ENCODE measurements around the gene DTNBP1. TPM values are rescaled to one million over a fixed set of nuclear protein-coding genes. Genes with fewer than 3 reads are reported as not detected.

DTNBP1 gene
- total and polyA plus RNA-seq, 2 experiments from 2014 or later: 0.32 to 15.8 TPM

DNA sequence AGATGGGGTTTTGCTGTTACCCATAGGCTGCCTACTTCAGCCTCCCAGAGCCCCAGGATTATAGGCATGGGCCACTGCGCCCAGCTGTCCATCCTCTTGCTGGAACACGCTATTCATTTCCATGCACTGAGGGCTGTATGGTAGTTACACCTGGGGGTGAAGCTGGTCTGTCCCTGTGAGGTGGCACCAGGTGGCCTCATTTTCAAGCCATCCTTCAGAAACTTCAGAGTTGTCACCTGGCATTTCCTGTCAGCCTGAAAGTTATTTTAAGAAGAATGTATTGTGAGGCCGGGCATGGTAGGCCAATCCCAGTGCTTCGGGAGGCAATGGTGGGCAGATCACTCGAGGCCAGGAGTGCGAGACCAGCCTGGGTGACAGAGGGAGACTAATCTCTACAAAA lies 147.6 kb downstream of the DTNBP1 start:
- no peak overlapping the region for H3K4me2 ChIP-seq (ENCODE audit: unreplicated experiment)
- no peak overlapping the region for H3K9ac ChIP-seq
- WGBS, 2 experiments (ENCODE audit: low coverage in 1 of 2, low lambda C conversion rate in 2 of 2, missing lambda C conversion rate in 2 of 2): 94 to 97% methylated on average over 6 of the region's 6 CpGs
- H3K79me2 ChIP-seq (ENCODE audit: insufficient read depth): peaks cover 6% of the 10 kb centered on the region; the same call in 1 of the 2 replicates
- in situ Hi-C loops (cut with MboI): no loop called here
- H3K36me3 ChIP-seq (ENCODE audit: low read depth): peaks cover 18% of the 10 kb centered on the region; the same call in 1 of the 2 replicates
- H3K9me2 ChIP-seq (ENCODE audit: insufficient read depth): no peaks in the 10 kb centered on the region
- H3K27ac ChIP-seq: no peak overlapping the region
- H3K27me3 ChIP-seq (replicated peaks; ENCODE audit: insufficient read depth): no peaks in the 10 kb centered on the region
- H3K9me3 ChIP-seq (ENCODE audit: low read depth): no peaks in the 10 kb centered on the region
- H3F3A ChIP-seq (ENCODE audit: insufficient read depth): no peaks in the 10 kb centered on the region
- H2AFZ ChIP-seq: no peak overlapping the region
- TF ChIP-seq EZH2 (IDR thresholded peaks at IDR 0.05; ENCODE audit: insufficient read depth, poor library complexity, severe bottlenecking): no peak
- no peak for TF ChIP-seq EZH2phosphoT487 (IDR thresholded peaks at IDR 0.05; ENCODE audit: insufficient read depth, low read depth)
- H3K4me1 ChIP-seq (ENCODE audit: insufficient read depth): peaks cover 4% of the 10 kb centered on the region; the same call in 1 of the 2 replicates
- no peak overlapping the region for H3K4me3 ChIP-seq
- DNase-seq: no peak
- H4K20me1 ChIP-seq (ENCODE audit: insufficient read depth): no peaks in the 10 kb centered on the region

- Histone ChIP-seq H4K20me1 (ENCODE audit: insufficient read depth) (no peaks in the 10 kb centered on the region), H3K27ac (no peak overlapping the region), H2AFZ (no peak overlapping the region), H3K79me2 (ENCODE audit: insufficient read depth) (peaks cover 18% of the 10 kb centered on the region), H3K4me2 (ENCODE audit: unreplicated experiment) (no peak overlapping the region), H3K4me1 (ENCODE audit: insufficient read depth) (peaks cover 4% of the 10 kb centered on the region; the same call in 1 of the 2 replicates), H3F3A (ENCODE audit: insufficient read depth) (no peaks in the 10 kb centered on the region), H3K36me3 (ENCODE audit: low read depth) (peaks cover 13% of the 10 kb centered on the region; the same call in 1 of the 2 replicates), H3K9ac (no peak overlapping the region), H3K9me3 (ENCODE audit: low read depth) (no peaks in the 10 kb centered on the region), H3K9me2 (ENCODE audit: insufficient read depth) (no peaks in the 10 kb centered on the region), H3K27me3 (replicated peaks; ENCODE audit: insufficient read depth) (no peaks in the 10 kb centered on the region), H3K4me3 (no peak overlapping the region)
- TF ChIP-seq EZH2 (IDR thresholded peaks at IDR 0.05; ENCODE audit: insufficient read depth, poor library complexity, severe bottlenecking): no peak
- TF ChIP-seq EZH2phosphoT487 (IDR thresholded peaks at IDR 0.05; ENCODE audit: insufficient read depth, low read depth): no peak
- 67 to 71% methylated on average over 21 of the region's 21 CpGs for WGBS, 2 experiments (ENCODE audit: low coverage in 1 of 2, low lambda C conversion rate in 2 of 2, missing lambda C conversion rate in 2 of 2)
- peak; percentile 64 for DNase-seq
- in situ Hi-C loops (cut with MboI): no loop called here
Observed at GRCh38 chr6:15513801-15514711, 148.8 kb downstream of the DTNBP1 start.

DNA sequence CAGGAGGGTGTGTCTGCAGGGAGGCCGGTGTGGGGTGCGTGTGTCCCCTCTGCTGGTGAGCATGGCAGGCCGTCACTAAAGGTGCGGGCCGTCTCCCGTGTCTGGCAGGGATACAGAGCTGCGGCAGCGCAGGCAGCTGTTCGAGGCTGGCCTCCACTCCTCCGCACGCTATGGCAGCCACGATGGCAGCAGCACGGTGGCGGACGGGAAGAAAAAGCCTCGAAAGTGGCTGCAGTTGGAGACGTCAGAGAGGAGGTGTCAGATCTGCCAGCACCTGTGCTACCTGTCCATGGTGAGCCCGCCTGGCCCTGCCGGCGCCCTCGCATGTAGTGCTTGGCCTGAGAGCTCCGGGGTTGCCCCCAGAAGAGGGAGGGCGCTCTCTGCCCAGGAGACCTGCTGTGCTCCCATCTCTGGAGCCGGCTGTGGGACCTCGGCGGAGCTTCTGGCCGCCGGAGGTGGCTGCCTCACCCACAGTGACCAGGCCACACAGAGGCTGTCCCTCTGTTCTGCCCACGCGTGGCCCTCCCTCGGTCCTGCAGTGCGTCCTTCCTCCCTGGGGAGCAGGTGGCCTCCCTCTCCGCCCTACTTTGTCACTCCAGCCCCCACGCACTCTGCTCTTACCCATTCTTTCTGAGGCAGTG lies 149.6 kb downstream of the DTNBP1 start:
- H4K20me1 ChIP-seq (ENCODE audit: insufficient read depth): no peaks in the 10 kb centered on the region
- H3K9ac ChIP-seq: no peak overlapping the region
- TF ChIP-seq EZH2 (IDR thresholded peaks at IDR 0.05; ENCODE audit: insufficient read depth, poor library complexity, severe bottlenecking) (no peak), EZH2phosphoT487 (IDR thresholded peaks at IDR 0.05; ENCODE audit: insufficient read depth, low read depth) (no peak)
- WGBS, 2 experiments (ENCODE audit: low coverage in 1 of 2, low lambda C conversion rate in 2 of 2, missing lambda C conversion rate in 2 of 2): 92 to 94% methylated on average over 30 to 34 of the region's 34 CpGs
- no peak for DNase-seq
- no peaks in the 10 kb centered on the region for H3K9me2 ChIP-seq (ENCODE audit: insufficient read depth)
- no peak overlapping the region for H2AFZ ChIP-seq
- no peak overlapping the region for H3K4me2 ChIP-seq (ENCODE audit: unreplicated experiment)
- peaks cover 24% of the 10 kb centered on the region for H3K79me2 ChIP-seq (ENCODE audit: insufficient read depth)
- no peak overlapping the region for H3K27ac ChIP-seq
- H3K27me3 ChIP-seq (replicated peaks; ENCODE audit: insufficient read depth): no peaks in the 10 kb centered on the region
- H3K9me3 ChIP-seq (ENCODE audit: low read depth): no peaks in the 10 kb centered on the region
- H3F3A ChIP-seq (ENCODE audit: insufficient read depth): no peaks in the 10 kb centered on the region
- peaks cover 8% of the 10 kb centered on the region; the same call in 1 of the 2 replicates for H3K36me3 ChIP-seq (ENCODE audit: low read depth)
- no peak overlapping the region for H3K4me3 ChIP-seq
- in situ Hi-C loops (cut with MboI): no loop called here
- H3K4me1 ChIP-seq (ENCODE audit: insufficient read depth): peaks cover 4% of the 10 kb centered on the region; the same call in 1 of the 2 replicates

DNA sequence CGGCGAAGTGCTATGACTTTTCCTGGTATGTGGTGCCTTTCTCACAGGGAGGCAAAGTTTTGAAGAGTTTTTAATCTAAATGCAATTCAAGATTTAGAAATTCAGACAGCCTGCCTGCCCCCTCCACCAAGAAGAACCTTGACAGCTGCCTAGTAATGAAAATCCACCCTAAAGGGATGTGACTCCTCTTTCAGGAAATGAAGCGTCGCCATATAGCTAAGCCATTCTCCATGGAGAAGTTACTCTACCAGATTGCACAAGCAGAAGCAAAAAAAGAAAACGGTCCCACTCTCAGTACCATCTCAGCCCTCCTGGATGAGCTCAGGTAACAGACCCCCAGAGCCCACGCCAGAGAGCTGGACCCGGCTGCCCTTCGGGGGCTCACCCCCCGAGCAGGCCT lies 150.1 kb downstream of the DTNBP1 start:
- in situ Hi-C loops (cut with MboI): no loop called here
- Histone ChIP-seq H3K4me1 (ENCODE audit: insufficient read depth) (peaks cover 4% of the 10 kb centered on the region; the same call in 1 of the 2 replicates), H3K4me2 (ENCODE audit: unreplicated experiment) (no peak overlapping the region), H2AFZ (no peak overlapping the region), H3K79me2 (ENCODE audit: insufficient read depth) (peaks cover 29% of the 10 kb centered on the region), H3K27me3 (replicated peaks; ENCODE audit: insufficient read depth) (no peaks in the 10 kb centered on the region), H3K27ac (no peak overlapping the region), H3K4me3 (no peak overlapping the region), H3K9me3 (ENCODE audit: low read depth) (no peaks in the 10 kb centered on the region), H3K9ac (no peak overlapping the region), H4K20me1 (ENCODE audit: insufficient read depth) (no peaks in the 10 kb centered on the region), H3K9me2 (ENCODE audit: insufficient read depth) (no peaks in the 10 kb centered on the region), H3K36me3 (ENCODE audit: low read depth) (peaks cover 8% of the 10 kb centered on the region; the same call in 1 of the 2 replicates), H3F3A (ENCODE audit: insufficient read depth) (no peaks in the 10 kb centered on the region)
- no peak for TF ChIP-seq EZH2 (IDR thresholded peaks at IDR 0.05; ENCODE audit: insufficient read depth, poor library complexity, severe bottlenecking)
- no peak for DNase-seq
- 93 to 95% methylated on average over 9 of the region's 9 CpGs for WGBS, 2 experiments (ENCODE audit: low coverage in 1 of 2, low lambda C conversion rate in 2 of 2, missing lambda C conversion rate in 2 of 2)

Data from GM23248 (cell line).